CD4-positive, alpha-beta T cell (primary cell): ENCODE data around the gene NACC2. TPM values are rescaled to one million over a fixed set of nuclear protein-coding genes. Genes with fewer than 3 reads are reported as not detected.

ENCODE experiments used
- ATAC-seq: fragments of 200-7000 bp; cut with Tn5 transposase; one replicate; pipeline ENCODE4 v1.10.0; 2022; ENCODE audit warnings: mild to moderate bottlenecking; ENCODE audit not compliant: poor library complexity
- CTCF ChIA-PET: fragments of 350-600 bp; sonication (Branson Sonifier 250); formaldehyde crosslinking; loops from one replicate; lab custom pipeline; 2021; ENCODE audit warnings: antibody characterized with exemption, inconsistent platforms; lab: Charles Lee
- POLR2A ChIA-PET: fragments of 350-600 bp; sonication (Branson Sonifier 250); formaldehyde crosslinking; loops from one replicate; lab custom pipeline; 2021; ENCODE audit warnings: antibody characterized with exemption, inconsistent platforms; lab: Charles Lee
- DNase-seq, 14 experiments: peaks; one replicate each; pipeline ENCODE4 v3.0.0-alpha.2; 2013 to 2020; ENCODE audit warnings: mixed read lengths in 2 of 14
- H3K27ac ChIP-seq, 2 donors: one replicate each; pipeline versions ENCODE4 v1.5.1 to v1.7.0; 2013; ENCODE audit warnings: low read length in 2 of 2, low read depth in 1 of 2, mild to moderate bottlenecking in 1 of 2
- H3K27me3 ChIP-seq, 2 experiments: 1 replicate in 1 of 2; 2 replicates in 1 of 2; pipeline versions ENCODE4 v1.6.1 to v1.7.0; 2013; ENCODE audit warnings: low read length in 2 of 2, control low read depth in 1 of 2, mild to moderate bottlenecking in 1 of 2, moderate library complexity in 1 of 2; ENCODE audit not compliant: insufficient read depth in 2 of 2, control insufficient read depth in 1 of 2
- H3K36me3 ChIP-seq: one replicate; pipeline ENCODE4 v1.6.1; 2013; ENCODE audit warnings: low read length, control low read depth; ENCODE audit not compliant: insufficient read depth
- H3K4me1 ChIP-seq: one replicate; pipeline ENCODE4 v1.6.1; 2013; ENCODE audit warnings: low read length, control low read depth; ENCODE audit not compliant: insufficient read depth
- H3K4me3 ChIP-seq: one replicate; pipeline ENCODE4 v1.5.1; 2013; ENCODE audit warnings: mild to moderate bottlenecking, low read length, moderate library complexity
- H3K9me3 ChIP-seq, 2 experiments: 1 replicate in 1 of 2; 2 replicates in 1 of 2; pipeline versions ENCODE4 v1.6.1 to v1.7.0; 2013; ENCODE audit warnings: low read length in 2 of 2, mild to moderate bottlenecking in 2 of 2, control low read depth in 1 of 2, moderate library complexity in 1 of 2; ENCODE audit not compliant: control insufficient read depth in 1 of 2, insufficient read depth in 1 of 2
- H3K27ac Mint-ChIP-seq: one replicate; pipeline ENCODE4 v1.8.0; 2020; ENCODE audit warnings: mixed read lengths
- H3K27me3 Mint-ChIP-seq: one replicate; pipeline ENCODE4 v1.8.0; 2021; ENCODE audit warnings: mixed read lengths
- H3K36me3 Mint-ChIP-seq: one replicate; pipeline ENCODE4 v1.8.0; 2021; ENCODE audit warnings: low read depth, mixed read lengths
- H3K4me1 Mint-ChIP-seq: one replicate; pipeline ENCODE4 v1.8.0; 2021; ENCODE audit warnings: low read depth, mixed read lengths
- H3K4me3 Mint-ChIP-seq: one replicate; pipeline ENCODE4 v1.8.0; 2020; ENCODE audit warnings: mild to moderate bottlenecking, mixed read lengths
- H3K9me3 Mint-ChIP-seq: one replicate; pipeline ENCODE4 v1.8.0; 2020; ENCODE audit warnings: mixed read lengths
- intact Hi-C, 2 experiments: fragments of 100-400 bp; cut with DNase I in 1 of 2; cut with micrococcal nuclease in 1 of 2; formaldehyde crosslinking; loops; one replicate each; pipeline versions ENCODE4 v1.15.1 to v1.9.0; 2023 to 2025; cut with DNase I, micrococcal nuclease
- total RNA-seq, 174 experiments: library from RNA in 2 of 174; stranded (reverse) in 2 of 174; gene quantifications; one replicate each; pipeline ENCODE4 v1.2.3 and lab custom pipeline; 2021 to 2026
- TF ChIP-seq, protein P1 (sequence below): fragments of 200-600 bp; IDR thresholded peaks from one replicate; pipeline ENCODE4 v1.8.0; 2022; ENCODE audit warnings: antibody characterized with exemption, mild to moderate bottlenecking

NACC2 gene
- total RNA-seq, 2 experiments from 2014 or later: 2.1 to 2.7 TPM

GRCh38 chr9:136036848-136037247, 58.2 kb downstream of the NACC2 start:
- CTCF ChIA-PET: no interaction called here

GRCh38 chr9:136036050-136036449, 59.0 kb downstream of the NACC2 start:
- Mint-ChIP-seq H3K4me1 (no peaks in the 10 kb centered on the region), H3K36me3 (peaks cover 64% of the 10 kb centered on the region), H3K27me3 (no peaks in the 10 kb centered on the region), H3K9me3 (peaks cover 11% of the 10 kb centered on the region), H3K27ac (no peak overlapping the region), H3K4me3 (no peak overlapping the region)
- no peak for ATAC-seq
- DNase-seq: no peak
- no peaks in the 10 kb centered on the region for H3K4me1 ChIP-seq
- ChIA-PET CTCF (no interaction called here), POLR2A (no interaction called here)
- intact Hi-C loops: no loop called here
- TF ChIP-seq, protein P1, sequence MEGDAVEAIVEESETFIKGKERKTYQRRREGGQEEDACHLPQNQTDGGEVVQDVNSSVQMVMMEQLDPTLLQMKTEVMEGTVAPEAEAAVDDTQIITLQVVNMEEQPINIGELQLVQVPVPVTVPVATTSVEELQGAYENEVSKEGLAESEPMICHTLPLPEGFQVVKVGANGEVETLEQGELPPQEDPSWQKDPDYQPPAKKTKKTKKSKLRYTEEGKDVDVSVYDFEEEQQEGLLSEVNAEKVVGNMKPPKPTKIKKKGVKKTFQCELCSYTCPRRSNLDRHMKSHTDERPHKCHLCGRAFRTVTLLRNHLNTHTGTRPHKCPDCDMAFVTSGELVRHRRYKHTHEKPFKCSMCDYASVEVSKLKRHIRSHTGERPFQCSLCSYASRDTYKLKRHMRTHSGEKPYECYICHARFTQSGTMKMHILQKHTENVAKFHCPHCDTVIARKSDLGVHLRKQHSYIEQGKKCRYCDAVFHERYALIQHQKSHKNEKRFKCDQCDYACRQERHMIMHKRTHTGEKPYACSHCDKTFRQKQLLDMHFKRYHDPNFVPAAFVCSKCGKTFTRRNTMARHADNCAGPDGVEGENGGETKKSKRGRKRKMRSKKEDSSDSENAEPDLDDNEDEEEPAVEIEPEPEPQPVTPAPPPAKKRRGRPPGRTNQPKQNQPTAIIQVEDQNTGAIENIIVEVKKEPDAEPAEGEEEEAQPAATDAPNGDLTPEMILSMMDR: no peak
- no peak overlapping the region for H3K4me3 ChIP-seq
- no peaks in the 10 kb centered on the region for H3K27me3 ChIP-seq
- no peak overlapping the region for H3K27ac ChIP-seq
- peaks cover 20 to 22% of the 10 kb centered on the region in 2 experiments for H3K9me3 ChIP-seq
- H3K36me3 ChIP-seq: no peaks in the 10 kb centered on the region

More at GRCh38 chr9:136036848-136037247, 58.2 kb downstream of the NACC2 start:
- DNase-seq: no peak
- peaks cover 11% of the 10 kb centered on the region for H3K9me3 Mint-ChIP-seq
- Histone ChIP-seq H3K9me3 (peaks cover 22 to 23% of the 10 kb centered on the region in 2 experiments), H3K4me3 (no peak overlapping the region), H3K27me3 (no peaks in the 10 kb centered on the region), H3K4me1 (no peaks in the 10 kb centered on the region), H3K27ac (no peak overlapping the region), H3K36me3 (no peaks in the 10 kb centered on the region)
- no peak overlapping the region for H3K4me3 Mint-ChIP-seq
- POLR2A ChIA-PET: no interaction called here
- peaks cover 69% of the 10 kb centered on the region for H3K36me3 Mint-ChIP-seq
- H3K4me1 Mint-ChIP-seq: no peaks in the 10 kb centered on the region
- ATAC-seq: no peak
- intact Hi-C loops: no loop called here
- no peaks in the 10 kb centered on the region for H3K27me3 Mint-ChIP-seq
- H3K27ac Mint-ChIP-seq: no peak overlapping the region
- TF ChIP-seq, protein P1: no peak

- peaks cover 44% of the 10 kb centered on the region for H3K36me3 Mint-ChIP-seq
- peaks cover 6% of the 10 kb centered on the region for H3K9me3 Mint-ChIP-seq
Observed at GRCh38 chr9:136031741-136032730, 63.1 kb downstream of the NACC2 start.

More at GRCh38 chr9:136031741-136032730, 63.1 kb downstream of the NACC2 start:
- TF ChIP-seq, protein P1: no peak
- DNase-seq: no peak
- no peak overlapping the region for H3K27ac Mint-ChIP-seq
- Histone ChIP-seq H3K27ac (no peak overlapping the region), H3K36me3 (peaks cover 10% of the 10 kb centered on the region), H3K27me3 (no peaks in the 10 kb centered on the region), H3K4me1 (no peaks in the 10 kb centered on the region), H3K9me3 (peaks cover 16 to 20% of the 10 kb centered on the region in 2 experiments), H3K4me3 (no peak overlapping the region)
- no peak overlapping the region for H3K4me3 Mint-ChIP-seq
- H3K27me3 Mint-ChIP-seq: no peaks in the 10 kb centered on the region
- ChIA-PET CTCF (no interaction called here), POLR2A (no interaction called here)
- no peak for ATAC-seq
- intact Hi-C loops: no loop called here
- H3K4me1 Mint-ChIP-seq: no peaks in the 10 kb centered on the region
